Natural killer cell (primary cell): ENCODE results near the gene LMX1A. TPM values are rescaled to one million over a fixed set of nuclear protein-coding genes. Genes with fewer than 3 reads are reported as not detected.

Experiments
- ATAC-seq, 3 donors: fragments of 150-1000 bp in 2 of 3; fragments of 200-7000 bp in 1 of 3; cut with Tn5 transposase; 1 replicate in 1 of 3; 2 replicates in 2 of 3; pipeline ENCODE4 v1.10.0; 2021; ENCODE audit warnings: mild to moderate bottlenecking in 2 of 3, moderate library complexity in 2 of 3
- DNase-seq, 2 donors: peaks; one replicate each; pipeline versions ENCODE4 v3.0.0 to v3.0.0-alpha.2; 2013 to 2021; ENCODE audit warnings: mixed read lengths in 1 of 2
- H3K27ac ChIP-seq: one replicate; pipeline ENCODE4 v1.5.1; 2013; ENCODE audit warnings: mild to moderate bottlenecking, low read length
- H3K27me3 ChIP-seq: one replicate; pipeline ENCODE4 v1.6.1; 2013; ENCODE audit warnings: low read length; ENCODE audit not compliant: control insufficient read depth, insufficient read depth
- H3K36me3 ChIP-seq: one replicate; pipeline ENCODE4 v1.6.1; 2013; ENCODE audit warnings: low read length; ENCODE audit not compliant: control insufficient read depth, insufficient read depth
- H3K4me1 ChIP-seq: one replicate; pipeline ENCODE4 v1.6.1; 2013; ENCODE audit warnings: low read length; ENCODE audit not compliant: control insufficient read depth, insufficient read depth
- H3K4me3 ChIP-seq: one replicate; pipeline ENCODE4 v1.5.1; 2013; ENCODE audit warnings: low read length
- H3K9me3 ChIP-seq: one replicate; pipeline ENCODE4 v1.6.1; 2013; ENCODE audit warnings: low read length; ENCODE audit not compliant: control insufficient read depth, insufficient read depth
- H3K27ac Mint-ChIP-seq, 2 donors: one replicate each; pipeline ENCODE4 v1.8.0; 2022; ENCODE audit warnings: mild to moderate bottlenecking in 2 of 2, mixed read lengths in 2 of 2, moderate library complexity in 1 of 2
- H3K27me3 Mint-ChIP-seq, 2 donors: one replicate each; pipeline ENCODE4 v1.8.0; 2022; ENCODE audit warnings: low read depth in 2 of 2, mixed read lengths in 2 of 2
- H3K36me3 Mint-ChIP-seq: one replicate; pipeline ENCODE4 v1.8.0; 2022; ENCODE audit warnings: mixed read lengths
- H3K4me1 Mint-ChIP-seq, 2 donors: one replicate each; pipeline ENCODE4 v1.8.0; 2022; ENCODE audit warnings: mixed read lengths in 2 of 2
- H3K4me3 Mint-ChIP-seq: one replicate; pipeline ENCODE4 v1.8.0; 2022; ENCODE audit warnings: mild to moderate bottlenecking, moderate library complexity, mixed read lengths
- H3K9me3 Mint-ChIP-seq, 2 donors: one replicate each; pipeline ENCODE4 v1.8.0; 2022; ENCODE audit warnings: mixed read lengths in 2 of 2
- CTCF ChIP-seq: fragments of 200-600 bp; IDR thresholded peaks from one replicate; pipeline ENCODE4 v1.8.0; 2022; ENCODE audit warnings: antibody characterized with exemption
- WGBS: methylation state at CpG from one replicate; pipeline ENCODE4 v1.1.7; 2013; ENCODE audit warnings: missing lambda C conversion rate; ENCODE audit not compliant: insufficient coverage; 5-methylcytosine and 5-hydroxymethylcytosine counted together
- intact Hi-C: fragments of 100-400 bp; cut with micrococcal nuclease; formaldehyde crosslinking; loops from one replicate; pipeline ENCODE4 v1.14.2; 2022
- total RNA-seq, 4 donors: library from RNA; stranded (reverse); fragments of 120-200 nt in 1 of 4; gene quantifications; one replicate each; pipeline versions ENCODE4 v1.2.3 to v1.2.4, GENCODE V29; 2013 to 2022

Gene LMX1A
- total RNA-seq, 3 donors from 2014 or later (not counting 1 experiment from before 2014, with no cell fraction given): not detected

- no peak for TF ChIP-seq CTCF
- Histone ChIP-seq H3K27ac (no peak overlapping the region), H3K4me1 (no peaks in the 10 kb centered on the region), H3K9me3 (no peaks in the 10 kb centered on the region), H3K36me3 (no peaks in the 10 kb centered on the region), H3K4me3 (no peak overlapping the region), H3K27me3 (peaks cover 8% of the 10 kb centered on the region)
- ATAC-seq: no peak
- no peak overlapping the region for H3K4me3 Mint-ChIP-seq
- 59% methylated on average over 1 of the region's 2 CpGs for WGBS
- intact Hi-C loops: no loop called here
- no peak for DNase-seq
- no peaks in the 10 kb centered on the region for H3K36me3 Mint-ChIP-seq
- no peaks in the 10 kb centered on the region for H3K4me1 Mint-ChIP-seq
- H3K9me3 Mint-ChIP-seq: no peaks in the 10 kb centered on the region
- H3K27ac Mint-ChIP-seq: no peak overlapping the region
- peaks cover 35 to 56% of the 10 kb centered on the region in 2 donors for H3K27me3 Mint-ChIP-seq
These were observed 13.9 kb downstream of the LMX1A start for GRCh38 chr1:165342587-165342986.

GRCh38 chr1:165342168-165342567 is 14.3 kb downstream of the LMX1A start:
- H3K27me3 Mint-ChIP-seq: peaks cover 33 to 52% of the 10 kb centered on the region in 2 donors
- 94% methylated on average over 2 of the region's 2 CpGs for WGBS
- DNase-seq (no peak), ATAC-seq (no peak)
- H3K9me3 ChIP-seq: no peaks in the 10 kb centered on the region
- no peaks in the 10 kb centered on the region for H3K9me3 Mint-ChIP-seq
- no peak for TF ChIP-seq CTCF
- H3K4me1 Mint-ChIP-seq: no peaks in the 10 kb centered on the region
- no peaks in the 10 kb centered on the region for H3K36me3 Mint-ChIP-seq
- no peaks in the 10 kb centered on the region for H3K36me3 ChIP-seq
- no peak overlapping the region for H3K27ac Mint-ChIP-seq
- intact Hi-C loops: no loop called here
- H3K27ac ChIP-seq: no peak overlapping the region
- H3K27me3 ChIP-seq: peaks cover 8% of the 10 kb centered on the region
- no peak overlapping the region for H3K4me3 ChIP-seq
- no peaks in the 10 kb centered on the region for H3K4me1 ChIP-seq
- no peak overlapping the region for H3K4me3 Mint-ChIP-seq

- no peaks in the 10 kb centered on the region for H3K9me3 Mint-ChIP-seq
- H3K4me1 Mint-ChIP-seq: no peaks in the 10 kb centered on the region
- no peak overlapping the region for H3K4me3 Mint-ChIP-seq
- Histone ChIP-seq H3K36me3 (no peaks in the 10 kb centered on the region), H3K27ac (no peak overlapping the region), H3K27me3 (peaks cover 3% of the 10 kb centered on the region), H3K4me1 (no peaks in the 10 kb centered on the region), H3K9me3 (no peaks in the 10 kb centered on the region), H3K4me3 (no peak overlapping the region)
- TF ChIP-seq CTCF: no peak
- H3K36me3 Mint-ChIP-seq: no peaks in the 10 kb centered on the region
- no peak overlapping the region for H3K27ac Mint-ChIP-seq
- ATAC-seq: no peak
- no peak for DNase-seq
- WGBS: 87% methylated on average over 5 of the region's 5 CpGs
- intact Hi-C loops: no loop called here
- peaks cover 22 to 36% of the 10 kb centered on the region in 2 donors for H3K27me3 Mint-ChIP-seq
These were observed 17.4 kb downstream of the LMX1A start for GRCh38 chr1:165339164-165339563.

GRCh38 chr1:165330483-165330882 is 26.0 kb downstream of the LMX1A start:
- ATAC-seq (no peak), DNase-seq (no peak)
- Mint-ChIP-seq H3K36me3 (no peaks in the 10 kb centered on the region), H3K27me3 (peaks cover 9 to 24% of the 10 kb centered on the region in 2 donors), H3K4me1 (no peaks in the 10 kb centered on the region), H3K4me3 (no peak overlapping the region), H3K9me3 (no peaks in the 10 kb centered on the region), H3K27ac (no peak overlapping the region)
- Histone ChIP-seq H3K27ac (no peak overlapping the region), H3K36me3 (no peaks in the 10 kb centered on the region), H3K9me3 (no peaks in the 10 kb centered on the region), H3K4me3 (no peak overlapping the region), H3K4me1 (no peaks in the 10 kb centered on the region), H3K27me3 (peaks cover 2% of the 10 kb centered on the region)
- intact Hi-C loops: no loop called here
- 48% methylated on average over 3 of the region's 3 CpGs for WGBS
- TF ChIP-seq CTCF: no peak
